Measurements from ENCODE around the gene BSCL2. TPM values are rescaled to one million over a fixed set of nuclear protein-coding genes. Genes with fewer than 3 reads are reported as not detected.
A peak's percentile ranks its signal among the peaks of the same experiment; 100 is the strongest.
"Not testable (repeated sequence)": the region's sequence is repeated elsewhere in the genome, so short reads cannot be mapped to it uniquely, and the experiment has no call there.

The BSCL2 gene
- polyA plus RNA-seq, 1 experiment: 94.1 TPM

GRCh38 chr11:62752177-62752785 is 45.1 kb upstream of the BSCL2 start:
- no peak for DNase-seq (ENCODE audit: low read depth)
- Histone ChIP-seq H3K27me3 (ENCODE audit: control insufficient read depth, insufficient read depth, low read length) (no peaks in the 10 kb centered on the region), H3K4me3 (ENCODE audit: low read depth, low read length) (no peak overlapping the region), H3K36me3 (ENCODE audit: control insufficient read depth, insufficient read depth, low read length) (peaks cover 11% of the 10 kb centered on the region)
- CTCF ChIA-PET: interaction anchor here (1.0 to 2.1 kb wide), 2 partner anchors 18 to 34 kb away, joined by 3 to 13 read pairs; partner anchors contain the start of gene TMEM179B
- TF ChIP-seq CTCF (IDR thresholded peaks at IDR 0.05; ENCODE audit: insufficient read depth, low read depth, low read length): no peak
- POLR2A ChIA-PET: no interaction called here

GRCh38 chr11:62749931-62750330 is 42.7 kb upstream of the BSCL2 start:
- H3K4me3 ChIP-seq (ENCODE audit: low read depth, low read length); H3K27me3 ChIP-seq (ENCODE audit: control insufficient read depth, insufficient read depth, low read length); CTCF ChIA-PET; DNase-seq (ENCODE audit: low read depth): not testable (repeated sequence)
- POLR2A ChIA-PET: interaction anchor here (0.6 kb wide), 1 partner anchor 23 kb away, joined by 20 read pairs; no protein-coding TSS in a partner anchor
- peaks cover 11% of the 10 kb centered on the region for H3K36me3 ChIP-seq (ENCODE audit: control insufficient read depth, insufficient read depth, low read length)

GRCh38 chr11:62747475-62748160 is 40.4 kb upstream of the BSCL2 start:
- Histone ChIP-seq H3K36me3 (ENCODE audit: control insufficient read depth, insufficient read depth, low read length) (peaks cover 7% of the 10 kb centered on the region), H3K27me3 (ENCODE audit: control insufficient read depth, insufficient read depth, low read length) (no peaks in the 10 kb centered on the region), H3K4me3 (ENCODE audit: low read depth, low read length) (no peak overlapping the region)
- CTCF ChIA-PET: interaction anchor here (2.7 kb wide), 1 partner anchor 39 kb away, joined by 9 read pairs; the partner anchor contains the start of gene TMEM179B
- TF ChIP-seq CTCF (IDR thresholded peaks at IDR 0.05; ENCODE audit: insufficient read depth, low read depth, low read length): no peak
- no peak for DNase-seq (ENCODE audit: low read depth)
- POLR2A ChIA-PET: no interaction called here

GRCh38 chr11:62737196-62737595 is 30.0 kb upstream of the BSCL2 start:
- Histone ChIP-seq H3K27me3 (ENCODE audit: control insufficient read depth, insufficient read depth, low read length) (no peaks in the 10 kb centered on the region), H3K4me3 (ENCODE audit: low read depth, low read length) (no peak overlapping the region), H3K36me3 (ENCODE audit: control insufficient read depth, insufficient read depth, low read length) (peaks cover 9% of the 10 kb centered on the region)
- ChIA-PET CTCF (no interaction called here), POLR2A (interaction anchor here (0.6 kb wide), 1 partner anchor 24 kb away, joined by 7 read pairs; the partner anchor contains the start of gene POLR2G)
- no peak for DNase-seq (ENCODE audit: low read depth)
- no peak for TF ChIP-seq CTCF (IDR thresholded peaks at IDR 0.05; ENCODE audit: insufficient read depth, low read depth, low read length)

- CTCF ChIA-PET: interaction anchor here (0.7 kb wide), 1 partner anchor 759 kb away, joined by 3 read pairs; no protein-coding TSS in a partner anchor
- Histone ChIP-seq H3K36me3 (ENCODE audit: control insufficient read depth, insufficient read depth, low read length) (peaks cover 7% of the 10 kb centered on the region), H3K4me3 (ENCODE audit: low read depth, low read length) (no peak overlapping the region), H3K27me3 (ENCODE audit: control insufficient read depth, insufficient read depth, low read length) (no peaks in the 10 kb centered on the region)
- DNase-seq (ENCODE audit: low read depth): no peak
- TF ChIP-seq CTCF (IDR thresholded peaks at IDR 0.05; ENCODE audit: insufficient read depth, low read depth, low read length): peak; percentile 16; the same call in 1 of the 2 replicates
- POLR2A ChIA-PET: no interaction called here
These were observed 25.6 kb upstream of the BSCL2 start for GRCh38 chr11:62732830-62733229.

GRCh38 chr11:62730076-62730475 is 22.9 kb upstream of the BSCL2 start:
- H3K27me3 ChIP-seq (ENCODE audit: control insufficient read depth, insufficient read depth, low read length); H3K4me3 ChIP-seq (ENCODE audit: low read depth, low read length); POLR2A ChIA-PET; H3K36me3 ChIP-seq (ENCODE audit: control insufficient read depth, insufficient read depth, low read length); DNase-seq (ENCODE audit: low read depth): not testable (repeated sequence)
- CTCF ChIA-PET: interaction anchor here (1.3 kb wide), 1 partner anchor 57 kb away, joined by 6 read pairs; the partner anchor contains the start of gene TMEM179B
